Midbrain (tissue), 1 donor: ENCODE data around the gene DMD.
A peak's percentile ranks its signal among the peaks of the same experiment; 100 is the strongest.

Source experiments
- DNase-seq: peaks from one replicate; lab custom pipeline; 2025; lab: John Stamatoyannopoulos, UW

The DMD gene

GRCh38 chrX:31280580-31280979 lies 1930.8 kb downstream of the DMD start:
- DNase-seq, result no peak

DNA sequence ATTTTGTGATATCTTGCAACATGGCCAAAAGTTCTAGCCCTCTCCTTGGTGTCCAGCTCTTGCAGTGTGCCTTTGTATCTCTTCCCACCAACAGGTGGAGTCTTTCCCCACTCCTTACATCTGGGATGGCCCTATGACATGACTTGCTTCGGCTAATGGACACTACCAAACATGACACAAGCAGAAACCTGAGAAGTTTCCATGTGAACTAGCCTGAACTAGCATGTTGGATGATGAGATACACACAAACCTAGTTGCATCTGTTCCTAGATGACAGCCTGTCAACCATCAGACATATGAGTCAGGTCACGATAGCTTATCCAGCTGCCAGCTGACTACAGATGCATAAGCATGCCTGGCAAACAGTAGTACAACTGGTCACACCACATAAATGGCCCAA lies 1932.0 kb downstream of the DMD start:
- peak; percentile 12 for DNase-seq

DNA sequence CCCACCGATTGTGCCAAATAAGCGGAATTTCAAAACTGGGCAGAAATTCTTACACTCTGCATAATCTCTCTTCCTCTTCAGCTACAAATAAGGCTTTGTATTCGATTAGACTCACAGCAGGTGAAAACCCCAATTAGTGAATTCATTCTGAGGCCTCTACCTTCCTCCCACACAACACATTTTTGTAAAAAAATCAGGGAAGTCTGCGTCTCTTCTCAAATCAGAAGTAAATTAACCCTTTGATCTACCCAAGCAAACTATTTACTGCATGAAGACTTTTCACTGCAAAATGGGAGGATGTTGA lies 1938.9 kb downstream of the DMD start:
- no peak for DNase-seq

DNA sequence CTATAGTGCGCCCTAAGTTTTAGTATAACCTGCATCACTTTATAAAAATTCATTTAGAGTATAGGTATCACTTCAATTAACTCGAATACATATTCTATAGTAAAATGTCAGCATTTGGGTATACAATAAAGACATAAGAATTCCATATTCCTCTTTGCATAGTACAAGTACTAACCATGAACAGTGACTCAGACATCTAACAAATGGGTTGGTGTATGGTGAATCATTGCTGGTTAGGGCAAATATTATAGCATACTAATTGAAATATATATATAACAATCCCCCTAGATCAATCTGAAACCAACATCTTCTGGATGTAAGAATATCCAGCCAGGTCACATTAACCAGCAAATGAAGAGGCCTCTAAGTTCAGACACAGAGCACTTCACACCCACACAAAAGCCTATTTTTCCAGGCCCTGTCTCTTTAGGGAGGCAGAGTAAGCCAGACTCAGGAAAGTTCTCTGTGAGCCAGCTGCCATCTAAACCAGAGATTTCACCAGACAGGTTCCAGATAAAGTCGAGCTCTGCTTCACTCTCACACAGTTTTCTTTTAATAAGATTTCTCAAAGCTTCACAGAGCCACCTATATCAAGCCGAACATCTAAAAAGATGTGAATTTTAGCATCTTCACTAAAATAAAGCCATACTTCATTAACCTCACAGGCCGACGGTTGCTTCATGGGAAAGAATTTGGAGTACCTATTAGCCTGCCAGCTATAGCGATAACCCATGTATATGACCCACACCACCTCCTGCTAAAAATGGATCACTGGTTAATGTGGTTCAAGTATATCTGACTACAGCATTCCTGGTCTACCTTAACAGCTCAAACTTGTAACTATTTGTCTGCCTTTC lies 1939.5 kb downstream of the DMD start:
- DNase-seq, result no peak

GRCh38 chrX:31269914-31270313 lies 1941.4 kb downstream of the DMD start:
- no peak for DNase-seq

GRCh38 chrX:31268359-31268758 lies 1943.0 kb downstream of the DMD start:
- no peak for DNase-seq

GRCh38 chrX:31266203-31267076 lies 1944.9 kb downstream of the DMD start:
- DNase-seq, result peak; percentile 10

- no peak for DNase-seq
Observed at GRCh38 chrX:31265383-31265782, 1946.0 kb downstream of the DMD start.

DNA sequence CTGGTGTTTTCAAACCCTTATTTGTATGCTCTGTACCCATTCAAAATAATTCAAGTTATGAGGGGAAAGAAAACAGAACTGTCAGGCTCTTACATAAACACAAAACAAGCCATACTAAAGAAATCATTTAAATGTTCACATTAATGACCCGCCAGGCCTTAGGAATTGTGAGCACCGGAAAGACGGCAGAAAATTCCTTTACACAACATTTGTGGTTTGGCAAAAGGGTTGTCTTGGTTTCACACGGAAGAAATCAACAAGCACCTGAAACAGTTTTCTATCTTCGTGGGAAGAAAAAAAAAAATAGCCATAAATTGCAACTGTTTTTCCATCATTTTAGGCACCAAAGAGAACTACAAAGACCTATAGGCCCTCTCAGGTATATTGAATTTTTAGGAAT lies 1951.0 kb downstream of the DMD start:
- no peak for DNase-seq

DNA sequence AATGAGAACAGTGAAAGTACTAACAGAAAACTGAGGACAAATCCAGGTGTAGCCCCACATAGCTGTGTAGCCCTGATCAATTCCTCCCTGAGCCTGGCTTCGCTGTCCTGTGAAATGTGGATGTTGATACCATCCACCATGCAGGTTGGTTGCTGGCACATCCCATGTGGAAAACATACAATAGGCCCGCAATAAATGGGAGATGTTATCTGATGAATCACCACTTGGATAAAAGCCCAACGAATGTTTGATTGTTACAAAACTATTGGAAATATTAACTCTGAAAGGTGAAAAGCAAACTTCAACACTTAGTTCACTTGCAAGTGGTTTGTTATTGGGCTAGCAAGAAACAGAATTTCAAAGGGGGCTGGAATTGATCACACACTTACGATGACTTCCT lies 1953.2 kb downstream of the DMD start:
- DNase-seq, result no peak

DNA sequence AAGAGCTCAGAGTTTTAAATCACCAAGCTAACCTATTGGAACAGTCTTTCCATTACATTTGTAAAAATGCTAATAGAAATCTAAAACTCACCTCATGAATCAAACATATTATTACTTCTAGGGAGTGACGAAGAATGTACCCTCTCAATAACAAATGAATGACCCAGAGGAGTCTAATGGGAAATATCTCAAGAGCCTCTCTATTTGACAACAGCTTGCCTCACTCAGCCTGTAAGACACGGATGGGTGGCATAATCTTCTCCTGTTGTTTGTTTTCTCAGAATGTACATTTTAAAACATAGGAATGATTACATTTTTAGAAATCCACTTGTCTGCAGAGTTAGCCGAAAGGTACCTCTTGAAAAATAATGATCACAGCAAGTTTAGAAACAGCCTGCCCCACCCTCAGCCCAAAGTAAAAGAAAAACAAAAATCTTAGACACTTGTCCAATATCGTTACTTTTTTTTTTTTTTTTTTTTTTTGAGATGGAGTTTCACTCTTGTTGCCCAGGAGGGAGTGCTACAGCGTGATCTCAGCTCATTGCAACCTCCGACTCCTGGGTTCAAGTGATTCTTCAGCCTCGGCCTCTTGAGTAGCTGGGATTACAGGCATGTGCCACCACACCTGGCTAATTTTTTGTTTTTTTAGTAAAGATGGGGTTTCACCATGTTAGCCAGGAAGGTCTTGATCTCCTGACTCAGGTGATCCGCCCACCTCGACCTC lies 1955.9 kb downstream of the DMD start:
- DNase-seq, result no peak

- no peak for DNase-seq
Observed at GRCh38 chrX:31252133-31252532, 1959.2 kb downstream of the DMD start.

- DNase-seq, result no peak
Observed at GRCh38 chrX:31251336-31251735, 1960.0 kb downstream of the DMD start.

- DNase-seq, result no peak
Observed at GRCh38 chrX:31245714-31246113, 1965.6 kb downstream of the DMD start.

DNA sequence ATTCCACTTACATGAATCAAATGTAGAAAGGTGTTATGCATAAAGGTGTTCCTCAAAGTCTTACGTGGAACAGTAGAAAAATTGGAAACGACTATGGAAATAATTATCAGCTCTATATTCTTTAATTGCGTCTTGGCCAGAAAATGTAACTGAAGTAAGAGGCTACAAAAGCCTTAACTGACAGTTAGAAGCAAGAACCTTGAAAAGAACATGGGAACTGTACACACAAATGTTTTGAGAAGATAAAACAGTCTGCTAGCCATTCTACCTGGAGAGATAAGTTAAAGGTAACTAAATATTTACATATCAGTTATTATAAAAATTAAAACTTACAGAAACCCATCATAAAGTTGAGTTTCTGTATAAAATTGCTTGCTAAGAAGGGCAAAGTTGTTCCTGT lies 1967.5 kb downstream of the DMD start:
- no peak for DNase-seq

DNA sequence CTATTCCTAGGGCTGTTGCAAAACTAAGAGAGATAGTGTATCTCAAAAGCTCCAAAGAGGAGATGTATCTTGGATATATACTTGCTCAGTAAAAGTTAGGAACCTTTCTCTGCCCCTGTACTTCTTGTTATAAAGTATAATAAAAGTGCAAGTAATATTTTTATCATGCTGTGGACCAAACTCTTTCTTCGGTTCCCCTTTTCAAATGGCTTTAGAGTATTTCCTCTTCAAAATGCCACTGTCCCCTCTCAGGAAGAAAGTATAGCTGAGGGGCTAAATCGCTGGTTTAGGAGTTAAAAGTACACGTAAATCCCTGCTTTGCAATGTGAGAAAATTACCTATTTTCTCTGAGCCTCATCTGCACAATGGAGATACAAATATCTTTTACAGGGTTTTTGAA lies 1970.4 kb downstream of the DMD start:
- no peak for DNase-seq

DNA sequence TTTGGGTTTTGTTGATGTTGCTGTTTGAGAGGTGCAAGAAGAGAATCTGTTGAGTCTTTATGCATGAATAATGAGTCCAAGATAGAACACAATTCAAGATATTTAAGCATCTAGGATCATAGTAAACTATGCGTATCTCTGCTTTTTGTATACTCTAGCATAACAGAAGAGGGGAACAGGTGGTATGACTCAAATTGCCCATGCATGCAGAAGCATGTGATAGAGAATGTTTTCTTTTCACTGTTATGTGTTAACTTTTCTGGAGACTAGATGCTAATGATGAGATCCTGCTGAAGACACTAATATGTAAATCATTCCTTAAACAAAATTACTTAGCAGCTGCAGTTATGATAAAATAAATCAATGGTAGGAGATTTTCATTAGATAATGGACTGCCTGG lies 1974.2 kb downstream of the DMD start:
- DNase-seq, result no peak

DNA sequence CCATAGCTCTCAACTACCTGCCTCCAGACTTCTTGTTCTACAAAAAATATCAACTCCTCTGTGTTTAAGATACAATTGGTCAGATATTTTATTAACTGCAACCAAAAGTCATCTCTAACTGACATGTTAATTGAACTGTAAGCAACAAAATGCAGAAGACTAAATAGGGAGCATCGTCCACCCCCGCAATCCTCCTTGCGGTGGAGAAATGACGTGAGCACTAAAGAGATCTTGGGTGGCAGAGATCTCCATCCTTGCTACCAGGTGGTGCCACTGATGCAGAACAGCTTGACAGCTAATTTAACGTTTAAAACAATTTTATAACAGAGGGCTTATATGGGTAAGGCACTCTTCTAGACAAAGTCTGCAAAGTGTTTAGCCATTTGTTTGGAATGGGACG lies 1975.1 kb downstream of the DMD start:
- no peak for DNase-seq

DNA sequence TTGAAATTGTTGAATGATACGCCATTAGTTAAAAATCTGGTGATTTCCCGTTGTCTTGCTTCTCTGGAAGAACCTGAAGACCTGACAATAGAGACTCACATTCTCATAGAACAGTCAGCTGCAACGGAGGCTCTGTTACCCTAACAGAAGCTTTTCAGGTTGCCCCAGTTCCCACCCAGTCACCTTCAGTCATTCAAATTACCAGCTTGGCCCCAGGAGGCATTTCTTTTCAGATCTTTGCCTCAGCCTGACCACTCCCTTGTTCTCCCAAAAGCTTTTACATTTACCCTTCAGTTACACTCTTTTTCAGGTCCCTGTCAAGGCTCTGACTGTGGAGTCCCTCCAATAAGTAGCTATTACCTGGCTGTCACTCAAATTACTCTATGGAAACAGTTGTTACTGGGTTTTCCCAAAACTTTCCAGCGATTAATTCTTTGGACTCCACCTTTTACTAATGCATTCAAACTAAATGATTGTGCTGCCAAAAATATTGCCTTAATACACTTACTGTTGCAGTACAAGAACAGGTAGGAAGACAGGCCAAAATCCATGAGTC lies 1977.3 kb downstream of the DMD start:
- no peak for DNase-seq

GRCh38 chrX:31232506-31232905 lies 1978.8 kb downstream of the DMD start:
- no peak for DNase-seq

GRCh38 chrX:31228909-31229308 lies 1982.4 kb downstream of the DMD start:
- DNase-seq, result no peak

DNA sequence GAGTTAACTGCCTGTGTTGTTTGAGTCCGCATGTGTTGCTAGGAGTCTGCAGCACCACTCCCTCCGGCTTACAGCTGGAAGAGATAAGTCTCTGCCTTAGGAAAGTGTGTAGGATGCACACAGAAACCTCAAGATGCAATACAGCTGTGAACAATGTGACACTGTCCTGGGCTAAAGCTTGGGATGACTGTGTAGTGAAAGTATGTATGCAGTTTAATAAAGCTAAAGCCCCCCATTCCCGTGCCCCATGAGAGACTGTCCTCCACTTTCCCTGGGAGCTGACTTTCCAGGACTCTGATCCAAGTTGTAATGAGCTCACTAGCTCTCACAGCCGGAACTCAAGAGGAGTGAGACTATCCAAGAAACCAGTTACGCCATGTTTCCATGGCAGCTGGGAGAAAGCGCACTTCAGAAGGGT lies 1982.9 kb downstream of the DMD start:
- no peak for DNase-seq
